Activated gamma-delta T cell treated with anti-CD3 and anti-CD28 coated beads, Interleukin-2, amount 50 U/mL, for 16 hours (primary cell): ENCODE data around the gene ZACN.

Experiments used
- DNase-seq: peaks from one replicate; pipeline ENCODE4 v3.0.0-alpha.2; 2020; ENCODE audit warnings: low read depth

Gene ZACN

DNA sequence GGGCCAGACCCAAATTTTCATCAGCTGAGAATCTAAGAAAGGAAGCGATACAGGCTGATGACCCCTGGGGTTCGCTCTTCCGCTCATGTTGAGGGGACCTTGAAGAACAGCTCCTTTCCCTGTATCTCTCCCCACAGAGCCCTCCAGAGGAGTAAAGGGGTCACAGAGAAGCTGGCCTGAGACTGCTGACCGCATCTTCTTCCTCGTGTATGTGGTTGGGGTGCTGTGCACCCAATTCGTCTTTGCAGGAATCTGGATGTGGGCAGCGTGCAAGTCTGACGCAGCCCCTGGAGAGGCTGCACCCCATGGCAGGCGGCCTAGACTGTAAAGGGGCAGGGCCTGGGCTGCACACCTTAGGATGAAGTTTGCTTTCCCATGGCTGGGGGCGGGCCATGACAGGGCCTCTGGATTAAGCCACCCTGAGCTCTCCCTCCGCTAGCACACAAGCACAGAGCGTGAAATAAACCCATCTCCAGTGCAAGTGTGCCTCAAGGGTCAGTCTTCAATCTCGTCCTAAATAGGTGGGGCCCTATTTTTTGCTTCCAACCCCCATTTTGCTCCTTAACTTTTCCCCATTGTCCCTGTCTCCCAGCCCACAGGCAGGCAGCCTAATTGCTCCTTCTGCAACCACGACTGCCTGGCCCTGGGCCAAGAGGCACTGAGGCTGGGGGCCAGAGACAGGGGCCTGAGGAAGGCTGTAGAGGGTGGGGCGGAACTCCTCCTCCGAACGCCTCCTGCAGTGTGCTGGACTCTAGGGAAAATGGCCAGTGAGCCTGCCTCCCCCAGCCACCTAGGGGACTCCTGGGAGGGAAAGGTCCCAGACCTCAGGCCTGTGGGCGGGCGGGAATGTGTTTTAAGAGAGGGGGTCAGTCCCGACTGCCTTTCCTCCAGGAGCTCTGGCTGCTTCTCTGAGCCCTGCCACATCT is 3.6 kb downstream of the ZACN start:
- DNase-seq: no peak

DNA sequence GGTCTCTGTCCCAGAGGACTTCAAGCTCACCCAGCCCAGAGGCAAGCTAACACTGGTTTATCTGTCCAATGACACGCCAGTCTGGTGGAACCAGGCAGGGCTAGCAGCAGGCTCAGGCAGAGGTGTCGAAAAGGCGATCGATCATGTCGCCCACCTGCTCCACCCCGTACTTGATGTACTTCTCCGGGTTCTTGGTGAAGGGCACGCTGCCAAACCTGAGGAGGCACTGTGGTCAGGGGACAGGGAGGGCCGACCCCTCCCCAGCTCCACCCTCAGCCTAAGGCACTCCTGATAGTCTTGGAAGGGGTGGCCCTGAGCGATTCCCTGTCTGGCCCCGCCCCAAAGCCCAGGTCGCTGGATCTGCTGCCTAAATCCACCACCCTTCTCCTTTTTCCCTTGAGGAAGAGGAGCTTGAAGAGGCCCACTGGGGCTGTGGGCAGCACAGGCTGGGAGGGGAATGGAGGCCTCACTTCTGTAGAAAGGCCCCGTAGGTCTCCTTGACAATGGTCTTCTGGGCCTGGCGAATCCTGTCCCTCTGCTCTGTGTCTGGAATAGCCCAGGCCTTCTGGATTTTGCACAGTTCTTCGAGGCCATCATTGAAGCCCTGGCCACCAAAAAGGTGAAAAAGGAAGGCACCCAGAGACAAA is 4.7 kb downstream of the ZACN start:
- no peak for DNase-seq

DNA sequence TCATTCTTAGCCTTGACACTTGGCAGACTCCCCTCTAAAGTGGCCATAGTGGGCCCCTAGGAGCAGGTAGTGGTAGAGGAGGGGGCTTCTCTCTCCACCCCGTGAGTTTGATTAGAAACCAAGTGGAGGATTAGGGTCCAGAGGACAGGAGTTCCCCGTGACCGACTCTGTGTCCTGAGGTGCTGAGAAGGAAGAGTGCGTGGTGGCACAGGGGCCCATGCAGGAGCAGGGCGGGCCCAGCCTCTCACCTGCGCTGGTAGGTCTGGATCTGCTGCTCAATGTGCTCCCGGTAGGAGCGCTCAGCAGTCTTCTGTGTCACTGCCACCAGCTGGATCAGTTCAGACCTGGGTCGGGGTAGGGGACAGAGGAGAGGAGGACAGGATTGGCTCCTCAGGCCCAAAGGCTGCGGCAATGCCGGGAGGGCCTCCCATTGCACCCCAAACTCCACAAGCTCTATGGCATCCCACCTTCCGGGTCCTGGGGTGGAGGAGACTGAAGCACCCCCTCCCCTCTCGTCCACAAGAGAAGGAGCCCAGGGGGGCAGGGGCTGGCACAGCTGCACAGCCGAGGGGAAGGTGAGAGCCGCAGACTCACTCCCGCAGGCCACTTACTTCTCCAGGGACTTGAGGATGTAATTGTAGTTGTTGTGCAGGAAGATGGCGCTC is 6.2 kb downstream of the ZACN start:
- DNase-seq: no peak

GRCh38 chr17:76085731-76086366 is 6.9 kb downstream of the ZACN start:
- DNase-seq: no peak

DNA sequence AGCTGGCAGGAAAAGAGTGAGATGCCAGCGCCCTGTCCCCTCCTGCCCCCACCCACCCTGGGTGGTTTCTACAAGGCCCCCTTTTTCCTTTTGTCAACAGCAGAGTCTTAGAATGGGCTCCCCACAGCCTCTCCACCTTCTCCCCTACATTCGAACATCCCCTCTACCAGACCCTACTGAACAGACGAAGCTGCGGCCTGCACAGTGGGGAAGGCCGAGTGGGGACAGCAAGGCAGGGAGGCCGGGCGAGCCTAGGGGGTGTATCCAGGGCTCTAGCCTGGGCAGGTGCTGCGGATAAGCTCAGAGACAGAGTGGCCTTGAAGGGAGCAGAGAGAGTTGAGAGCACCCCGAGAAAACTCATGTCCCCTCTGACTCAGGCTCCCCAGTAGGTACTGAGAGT is 7.4 kb downstream of the ZACN start:
- DNase-seq: no peak

- DNase-seq: no peak
Observed at GRCh38 chr17:76087531-76087930, 8.5 kb downstream of the ZACN start.

DNA sequence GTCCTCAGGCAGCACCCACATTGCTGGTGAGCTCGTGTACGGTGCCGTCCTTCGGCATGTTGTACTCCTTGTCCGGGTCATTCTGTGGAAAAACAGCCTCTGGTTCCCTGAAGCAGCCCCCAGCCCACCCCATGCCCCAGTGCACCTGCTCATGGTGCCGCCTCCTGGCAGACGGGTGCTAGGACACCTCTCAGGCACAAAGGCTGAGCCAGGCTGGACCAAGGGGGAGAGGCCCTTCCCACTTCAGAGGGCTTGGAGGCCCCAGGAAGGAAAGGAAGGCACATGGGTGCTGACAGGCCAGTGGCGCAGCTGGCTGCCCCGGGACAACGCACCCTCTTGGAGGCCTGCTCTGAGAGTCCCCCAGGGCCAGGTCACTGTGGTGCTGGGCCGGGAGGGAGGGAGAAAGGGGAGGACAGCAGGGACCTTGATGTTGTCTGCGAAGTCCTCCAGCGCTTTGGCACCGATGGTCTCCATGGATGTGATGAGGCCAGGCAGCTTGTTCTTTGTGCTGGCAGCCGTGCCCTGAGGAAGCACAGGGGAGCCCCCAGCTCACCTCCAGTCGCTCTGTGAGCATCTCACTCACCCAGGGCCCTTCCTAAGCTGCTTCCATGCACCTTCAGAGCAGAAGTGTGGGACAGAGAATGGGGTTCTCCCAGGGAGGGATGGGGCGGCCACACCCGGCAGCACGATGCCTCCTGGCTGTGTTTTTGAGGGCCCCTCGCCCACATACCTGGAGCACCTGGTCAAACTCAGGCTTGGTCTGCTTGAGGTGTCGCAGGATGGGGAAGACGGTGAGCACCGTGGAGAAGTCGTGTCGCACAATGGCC is 9.3 kb downstream of the ZACN start:
- DNase-seq: no peak

DNA sequence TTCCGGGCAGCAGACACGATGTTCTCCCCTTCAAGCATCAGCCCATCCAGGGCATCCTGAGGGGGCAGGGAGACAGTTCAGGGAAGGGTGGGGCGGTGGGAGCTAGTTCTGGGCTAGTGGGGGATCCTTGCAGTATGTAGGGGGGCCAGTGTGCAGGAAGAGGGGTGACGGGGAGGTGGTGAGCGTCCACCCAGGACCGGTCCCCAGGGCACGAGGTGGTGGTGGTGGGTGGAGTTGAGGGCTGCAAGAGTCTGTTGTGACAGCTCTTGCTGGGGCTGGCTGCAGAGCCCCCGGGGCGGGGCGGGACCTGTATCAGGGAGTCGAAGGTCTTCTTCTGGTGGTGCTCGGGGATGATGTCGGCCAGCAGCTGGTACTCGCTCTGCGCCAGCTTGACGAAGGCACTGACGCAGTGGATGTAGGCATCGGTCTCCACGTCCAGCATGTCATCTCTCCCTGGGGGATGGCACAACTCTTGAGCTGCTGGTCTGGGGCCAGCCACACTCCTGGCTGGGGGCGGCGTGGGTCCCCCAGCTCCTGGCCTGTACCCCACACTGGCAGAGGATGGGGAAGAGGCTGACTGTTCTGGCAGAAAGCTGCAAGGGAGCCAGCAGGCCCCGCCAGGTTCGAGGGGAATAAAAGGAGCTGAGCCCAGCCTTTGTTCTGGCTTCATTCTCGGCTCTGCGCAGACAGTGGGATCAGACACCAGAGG is 10.0 kb downstream of the ZACN start:
- DNase-seq: no peak

- DNase-seq: no peak
Observed at GRCh38 chr17:76089680-76090516, 10.9 kb downstream of the ZACN start.

DNA sequence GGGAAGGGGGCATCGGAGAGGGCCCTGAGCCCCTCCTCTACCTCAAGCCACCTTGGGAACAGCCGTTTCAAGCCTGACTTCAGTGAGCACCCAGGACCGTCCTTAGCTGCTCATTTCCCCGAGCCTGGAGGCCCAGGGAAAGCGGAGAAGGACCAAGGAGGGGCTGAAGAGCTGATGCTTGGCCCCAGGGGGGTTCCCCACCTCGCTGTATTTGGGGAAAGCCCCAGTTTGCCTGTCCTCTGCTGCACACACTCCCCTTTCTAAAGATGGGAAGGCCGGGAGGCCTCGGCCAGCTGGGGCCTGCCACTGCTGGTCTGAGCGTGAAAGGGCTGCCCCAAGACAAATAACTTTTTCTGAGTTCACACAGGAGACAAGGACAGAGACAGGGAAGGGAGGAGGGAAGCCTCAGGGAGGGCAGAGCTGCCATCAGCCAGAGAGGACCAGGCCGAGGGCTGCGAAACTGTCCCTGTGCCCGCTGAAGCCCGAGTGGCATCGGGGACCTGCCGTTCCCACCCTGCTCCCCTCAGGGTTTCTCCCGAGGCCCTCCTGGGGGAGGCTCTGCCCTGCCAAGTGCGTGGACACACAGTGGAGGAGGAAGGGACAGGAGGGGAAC is 11.6 kb downstream of the ZACN start:
- no peak for DNase-seq

GRCh38 chr17:76091526-76092286 is 12.7 kb downstream of the ZACN start:
- no peak for DNase-seq

DNA sequence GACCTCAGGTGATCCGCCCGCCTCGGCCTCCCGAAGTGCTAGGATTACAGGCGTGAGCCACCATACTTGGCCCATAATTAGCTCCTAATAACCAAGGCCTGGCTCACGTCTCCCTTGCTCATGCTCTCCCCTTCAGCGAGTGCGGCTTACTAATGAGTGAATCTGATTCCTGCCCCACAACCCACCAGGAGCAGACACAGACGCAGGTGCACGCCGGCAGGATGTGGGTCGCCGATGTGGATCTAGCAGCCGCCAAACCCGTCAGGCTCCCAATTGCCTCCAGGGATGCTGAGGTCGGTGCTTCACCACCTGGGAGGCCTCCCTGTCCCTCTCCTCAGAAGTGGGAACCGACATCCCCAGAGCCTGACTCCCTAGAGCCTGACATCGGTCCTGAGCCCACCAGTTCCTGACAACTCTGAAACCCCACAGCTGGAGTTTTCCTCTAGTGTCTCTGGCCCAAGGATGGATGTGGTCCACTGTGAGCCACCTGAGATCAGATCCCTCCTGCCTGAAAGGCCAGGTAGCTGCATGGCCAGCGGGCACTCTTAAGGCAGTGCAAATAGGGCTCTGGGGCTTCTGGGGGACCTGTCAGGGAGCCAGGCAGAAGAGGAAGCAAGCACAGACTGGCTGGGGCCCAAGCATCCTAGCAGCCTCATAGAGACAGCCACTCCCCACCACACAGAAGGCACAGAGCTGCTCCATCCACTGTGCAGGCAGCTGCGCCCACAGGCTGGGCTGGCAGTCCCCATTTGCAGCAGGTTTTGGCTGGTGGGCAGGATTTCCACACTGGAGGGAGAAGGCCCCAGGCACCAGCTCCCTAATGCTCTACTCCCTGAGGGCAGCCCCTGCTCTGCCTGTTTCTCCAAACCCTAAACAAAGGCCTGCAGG is 13.8 kb downstream of the ZACN start:
- no peak for DNase-seq

DNA sequence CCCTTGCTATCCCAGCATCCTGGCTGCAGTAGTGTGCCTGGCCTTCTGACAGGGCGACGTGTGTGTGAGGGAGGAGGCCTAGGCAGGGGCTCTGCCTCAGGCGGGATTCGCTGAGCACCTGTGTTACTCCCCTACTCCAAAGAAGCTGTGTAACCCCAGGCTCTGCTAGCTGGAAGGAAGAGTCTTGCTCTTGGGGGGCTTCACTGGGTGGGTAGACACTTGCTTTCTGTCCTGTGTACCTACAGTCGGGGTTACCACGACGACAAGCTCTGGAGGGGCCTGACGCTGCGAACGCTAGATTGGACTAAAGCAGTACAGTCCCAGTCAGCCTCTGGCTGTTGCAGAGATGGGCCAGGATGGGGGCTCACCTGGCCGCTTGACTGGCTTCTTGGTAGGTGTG is 15.1 kb downstream of the ZACN start:
- no peak for DNase-seq

- no peak for DNase-seq
Observed at GRCh38 chr17:76095943-76096342, 17.0 kb downstream of the ZACN start.

- DNase-seq: no peak
Observed at GRCh38 chr17:76097716-76098295, 18.8 kb downstream of the ZACN start.

DNA sequence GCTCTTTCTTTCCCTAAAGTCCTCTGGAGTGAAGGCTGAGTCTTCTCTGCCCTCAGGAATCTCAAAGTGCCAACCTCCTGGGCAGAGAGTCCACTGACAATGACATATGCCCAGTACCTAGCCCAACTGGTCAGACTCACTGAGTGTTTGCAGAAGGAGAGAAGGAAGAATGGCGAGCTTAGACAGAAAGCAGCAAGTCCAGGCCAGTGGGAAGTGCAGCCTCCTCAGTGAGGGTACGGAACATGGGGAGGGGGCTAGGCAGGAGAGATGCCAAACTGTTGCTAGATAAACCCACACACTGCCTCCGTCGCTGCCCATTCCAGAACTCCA is 23.9 kb downstream of the ZACN start:
- DNase-seq: no peak
